Neutrophil (primary cell): ENCODE results near the gene ACTN3.

Experiments
- H3K27ac ChIP-seq: fragments of 200-600 bp; sonication (generic); 2 replicates; pipeline ENCODE4 v1.5.1; 2016; ENCODE audit warnings: mild to moderate bottlenecking, moderate library complexity
- H3K27me3 ChIP-seq: fragments of 200-600 bp; sonication (generic); 2 replicates; pipeline ENCODE4 v1.6.0; 2016; ENCODE audit warnings: mild to moderate bottlenecking
- H3K36me3 ChIP-seq: fragments of 200-600 bp; sonication (generic); 2 replicates; pipeline ENCODE4 v1.5.1; 2017
- H3K4me1 ChIP-seq, 2 experiments: fragments of 200-600 bp in 1 of 2; sonication (generic) in 1 of 2; 1 replicate in 1 of 2; 2 replicates in 1 of 2; pipeline versions ENCODE4 v1.5.1 to v1.6.1; 2013 to 2016; ENCODE audit warnings: low read depth in 1 of 2, low read length in 1 of 2, mild to moderate bottlenecking in 1 of 2, moderate library complexity in 1 of 2; ENCODE audit not compliant: control insufficient read depth in 1 of 2, insufficient read depth in 1 of 2
- H3K4me3 ChIP-seq, 2 experiments: fragments of 200-600 bp in 1 of 2; sonication (generic) in 1 of 2; 1 replicate in 1 of 2; 2 replicates in 1 of 2; pipeline ENCODE4 v1.5.1; 2013 to 2016; ENCODE audit warnings: low read depth in 1 of 2, low read length in 1 of 2, mild to moderate bottlenecking in 1 of 2, moderate library complexity in 1 of 2
- H3K9me3 ChIP-seq: fragments of 200-600 bp; sonication (generic); 2 replicates; pipeline ENCODE4 v1.5.1; 2016
- CTCF ChIP-seq: fragments of 200-600 bp; sonication (generic); IDR thresholded peaks from 2 replicates; pipeline ENCODE4 v1.5.1; 2016; ENCODE audit warnings: antibody characterized with exemption

ACTN3 gene

DNA sequence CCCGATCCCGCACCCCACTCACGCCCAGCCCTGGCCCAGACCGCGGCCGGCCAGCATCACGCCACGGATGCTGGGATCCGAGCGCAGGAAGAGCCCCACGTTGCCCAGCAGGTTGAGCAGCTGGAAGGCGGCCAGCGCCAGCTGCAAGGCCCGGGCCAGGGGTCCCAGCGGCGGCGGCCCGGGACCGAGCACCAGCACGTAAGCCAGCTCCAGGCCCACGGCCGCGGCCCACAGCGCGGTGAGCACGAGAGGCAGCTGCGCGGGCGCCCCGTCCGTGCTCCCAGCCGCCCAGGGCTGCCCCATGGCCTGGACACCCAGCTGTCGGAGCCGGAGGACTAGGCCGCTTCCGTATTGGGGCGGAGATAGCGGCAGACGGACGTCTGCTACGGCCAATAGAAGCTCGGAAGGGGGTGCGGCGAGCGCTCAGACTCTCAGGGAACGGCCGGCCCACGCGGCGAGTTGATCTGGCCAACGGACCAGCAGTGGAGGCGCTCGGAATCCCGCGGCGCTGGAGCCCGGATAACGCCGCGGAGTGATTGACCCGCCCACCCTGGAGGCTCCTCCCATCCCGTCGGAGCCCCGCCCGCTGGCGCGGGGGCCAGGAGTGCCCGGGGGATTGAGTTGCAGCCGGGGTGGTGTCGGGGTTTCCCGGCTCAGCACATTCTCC lies 869 bp upstream of the ACTN3 start, which contains the start of gene ZDHHC24:
ZDHHC24 (minus strand) TSS at position 348 of the 667 bp plus-strand sequence; CDS start at position 303, 45 bp downstream.
- no peaks in the 10 kb centered on the region for H3K9me3 ChIP-seq
- peaks cover 30 to 35% of the 10 kb centered on the region in 2 experiments for H3K4me1 ChIP-seq
- peak within 1 kb of the TSS; percentile 84 to 86 for H3K4me3 ChIP-seq
- H3K27ac ChIP-seq = peak within 1 kb of the TSS; percentile 83
- no peaks in the 10 kb centered on the region for H3K36me3 ChIP-seq
- TF ChIP-seq CTCF = peak; percentile 45
- H3K27me3 ChIP-seq = peaks cover 32% of the 10 kb centered on the region

DNA sequence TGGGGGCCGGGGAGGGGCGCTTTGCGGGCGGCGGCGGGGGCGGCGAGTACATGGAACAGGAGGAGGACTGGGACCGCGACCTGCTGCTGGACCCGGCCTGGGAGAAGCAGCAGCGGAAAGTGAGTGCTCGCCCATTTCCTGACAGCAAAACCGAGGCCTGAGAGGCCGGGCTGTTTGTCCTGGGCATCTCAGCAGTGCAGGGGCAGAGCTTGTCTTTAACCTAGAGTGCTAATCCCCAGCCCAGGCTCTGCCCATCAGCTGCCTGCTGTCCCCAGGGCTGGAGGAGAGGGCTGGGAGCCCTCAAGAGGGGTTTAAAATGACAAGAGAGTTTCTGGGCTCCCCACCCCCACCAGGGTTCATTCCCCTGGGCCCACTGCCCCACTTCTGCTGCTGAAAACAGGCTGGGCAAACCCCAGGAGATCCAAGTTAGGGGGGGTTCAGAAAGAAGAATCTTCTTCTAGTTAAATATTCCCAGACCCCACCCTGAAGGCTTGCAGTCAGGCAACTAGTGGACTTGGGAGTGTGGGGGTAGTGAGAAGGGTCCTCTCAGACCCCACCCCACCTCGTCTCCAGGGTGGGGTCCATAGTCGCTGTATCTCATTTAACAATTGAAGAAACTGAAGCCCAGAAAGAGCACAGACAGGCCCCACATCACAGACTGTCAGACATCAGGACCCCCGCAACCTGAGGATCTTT lies 411 bp downstream of the ACTN3 start:
- Histone ChIP-seq H3K27me3 (peaks cover 32% of the 10 kb centered on the region), H3K9me3 (no peaks in the 10 kb centered on the region), H3K4me3 (no peak overlapping the region), H3K36me3 (no peaks in the 10 kb centered on the region), H3K4me1 (peaks cover 30 to 35% of the 10 kb centered on the region in 2 experiments), H3K27ac (no peak overlapping the region)
- no peak for TF ChIP-seq CTCF

GRCh38 chr11:66547662-66548009 lies 933 bp downstream of the ACTN3 start:
- no peak for TF ChIP-seq CTCF
- H3K27me3 ChIP-seq = peaks cover 32% of the 10 kb centered on the region
- H3K4me3 ChIP-seq = no peak overlapping the region
- peaks cover 30 to 35% of the 10 kb centered on the region in 2 experiments for H3K4me1 ChIP-seq
- H3K9me3 ChIP-seq = no peaks in the 10 kb centered on the region
- H3K36me3 ChIP-seq = no peaks in the 10 kb centered on the region
- H3K27ac ChIP-seq = no peak overlapping the region

GRCh38 chr11:66548041-66548440 lies 1.3 kb downstream of the ACTN3 start:
- Histone ChIP-seq H3K27me3 (peaks cover 32% of the 10 kb centered on the region), H3K9me3 (no peaks in the 10 kb centered on the region), H3K36me3 (no peaks in the 10 kb centered on the region), H3K4me3 (no peak overlapping the region), H3K4me1 (peaks cover 30 to 35% of the 10 kb centered on the region in 2 experiments), H3K27ac (no peak overlapping the region)
- TF ChIP-seq CTCF = no peak

DNA sequence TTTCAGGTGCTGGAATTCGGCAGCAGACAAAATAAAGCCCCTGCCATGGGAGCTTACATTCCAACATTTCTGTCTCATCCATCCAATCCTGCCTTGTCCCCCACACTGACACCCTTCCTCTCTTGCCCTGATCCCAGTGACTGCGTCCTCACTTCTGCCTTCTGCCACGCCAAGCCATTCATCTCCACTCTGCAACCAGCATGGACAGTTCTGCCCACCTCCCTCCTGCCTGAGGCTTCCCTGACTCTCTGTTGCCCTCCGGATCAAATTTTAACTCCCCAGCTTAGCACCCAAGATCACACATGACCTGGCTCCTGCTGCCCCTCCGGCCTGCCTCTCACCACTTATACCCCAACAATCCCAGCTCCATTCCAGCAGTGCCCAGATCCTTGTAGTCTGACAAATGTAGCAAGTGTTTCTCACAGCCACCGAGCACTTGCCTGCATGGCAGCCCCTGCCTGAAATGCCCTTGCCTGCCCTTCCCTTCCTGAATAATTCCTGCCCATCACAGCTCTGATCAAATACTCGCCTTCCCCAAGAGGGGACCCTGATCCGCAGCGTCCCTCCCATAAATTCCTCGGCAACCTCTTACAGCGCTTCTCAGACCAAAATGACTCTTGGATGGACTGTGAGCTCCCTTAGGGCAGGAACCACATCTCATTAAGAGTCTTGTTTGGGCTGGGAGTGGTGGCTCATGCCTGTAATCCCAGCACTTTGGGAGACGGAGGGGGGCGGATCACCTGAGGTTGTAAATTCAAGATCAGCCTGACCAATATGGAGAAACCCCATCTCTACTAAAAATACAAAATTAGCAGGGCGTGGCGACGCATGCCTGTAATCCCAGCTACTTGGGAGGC lies 2.3 kb downstream of the ACTN3 start:
- no peak overlapping the region for H3K27ac ChIP-seq

More for the DNA sequence above, 2.3 kb downstream of the ACTN3 start:
- Histone ChIP-seq H3K4me3 (no peak overlapping the region), H3K27me3 (peaks cover 32% of the 10 kb centered on the region), H3K4me1 (peaks cover 23 to 27% of the 10 kb centered on the region in 2 experiments), H3K9me3 (no peaks in the 10 kb centered on the region), H3K36me3 (no peaks in the 10 kb centered on the region)
- no peak for TF ChIP-seq CTCF
